OCI-LY1 (cell line): ENCODE results near the gene DYRK1A.

Experiments
- EZH2 ChIP-seq: fragments of 200-600 bp; sonication (generic), shearing (Covaris generic); IDR thresholded peaks from 2 replicates; pipeline ENCODE4 v1.8.0; 2017; ENCODE audit warnings: borderline replicate concordance, mixed run types, mild to moderate bottlenecking, antibody characterized with exemption, low read length, moderate library complexity, mixed read lengths
- TF ChIP-seq, protein P1 (sequence below): fragments of 200-600 bp; sonication (generic), shearing (Covaris generic); IDR thresholded peaks from 2 replicates; pipeline ENCODE4 v1.5.1; 2017; ENCODE audit warnings: mild to moderate bottlenecking, antibody characterized with exemption, low read length, moderate library complexity, mixed read lengths

DNA sequence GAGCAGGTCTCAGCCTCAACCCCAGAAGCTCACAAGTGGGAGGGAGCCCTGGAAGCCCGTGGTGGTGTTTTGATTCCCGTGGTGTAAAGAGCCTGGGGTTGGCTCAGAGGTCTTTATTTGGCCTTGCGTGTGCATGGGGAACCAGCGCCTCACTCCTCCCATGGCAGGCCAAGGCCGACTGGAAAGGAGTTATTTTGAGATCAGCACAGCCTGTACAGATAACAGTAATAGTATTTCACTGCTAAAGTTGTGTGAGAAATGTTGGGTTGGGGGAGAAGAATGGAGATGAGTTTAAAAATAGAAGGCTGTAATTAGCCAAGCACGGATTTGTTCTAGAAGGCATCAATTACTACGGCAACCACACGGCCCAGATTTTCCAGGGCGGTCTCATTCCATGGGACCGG is 186.5 kb downstream of the DYRK1A start:
- TF ChIP-seq, protein P1, sequence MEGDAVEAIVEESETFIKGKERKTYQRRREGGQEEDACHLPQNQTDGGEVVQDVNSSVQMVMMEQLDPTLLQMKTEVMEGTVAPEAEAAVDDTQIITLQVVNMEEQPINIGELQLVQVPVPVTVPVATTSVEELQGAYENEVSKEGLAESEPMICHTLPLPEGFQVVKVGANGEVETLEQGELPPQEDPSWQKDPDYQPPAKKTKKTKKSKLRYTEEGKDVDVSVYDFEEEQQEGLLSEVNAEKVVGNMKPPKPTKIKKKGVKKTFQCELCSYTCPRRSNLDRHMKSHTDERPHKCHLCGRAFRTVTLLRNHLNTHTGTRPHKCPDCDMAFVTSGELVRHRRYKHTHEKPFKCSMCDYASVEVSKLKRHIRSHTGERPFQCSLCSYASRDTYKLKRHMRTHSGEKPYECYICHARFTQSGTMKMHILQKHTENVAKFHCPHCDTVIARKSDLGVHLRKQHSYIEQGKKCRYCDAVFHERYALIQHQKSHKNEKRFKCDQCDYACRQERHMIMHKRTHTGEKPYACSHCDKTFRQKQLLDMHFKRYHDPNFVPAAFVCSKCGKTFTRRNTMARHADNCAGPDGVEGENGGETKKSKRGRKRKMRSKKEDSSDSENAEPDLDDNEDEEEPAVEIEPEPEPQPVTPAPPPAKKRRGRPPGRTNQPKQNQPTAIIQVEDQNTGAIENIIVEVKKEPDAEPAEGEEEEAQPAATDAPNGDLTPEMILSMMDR: no peak
- no peak for TF ChIP-seq EZH2
